Central memory CD8-positive, alpha-beta T cell (primary cell): ENCODE data around the gene MCM3AP.

ENCODE experiments used
- ATAC-seq: fragments of 150-1000 bp; cut with Tn5 transposase; replicated peaks from 2 replicates; pipeline ENCODE4 v1.10.0; 2022; ENCODE audit warnings: mild to moderate bottlenecking, moderate FRiP score, moderate number of reproducible peaks; ENCODE audit not compliant: poor library complexity, severe bottlenecking; ENCODE audit errors: extremely low read depth
- DNase-seq, 2 donors: peaks; one replicate each; pipeline ENCODE4 v3.0.0; 2021; ENCODE audit warnings: low spot score in 2 of 2
- H3K27ac Mint-ChIP-seq: one replicate; pipeline ENCODE4 v1.8.0; 2022; ENCODE audit warnings: low read depth, mild to moderate bottlenecking, moderate library complexity, mixed read lengths
- H3K27me3 Mint-ChIP-seq: one replicate; pipeline ENCODE4 v1.8.0; 2022; ENCODE audit warnings: mixed read lengths
- H3K36me3 Mint-ChIP-seq: one replicate; pipeline ENCODE4 v1.8.0; 2022; ENCODE audit warnings: mild to moderate bottlenecking, moderate library complexity, mixed read lengths; ENCODE audit not compliant: insufficient read depth
- H3K4me1 Mint-ChIP-seq: one replicate; pipeline ENCODE4 v1.8.0; 2022; ENCODE audit warnings: mixed read lengths
- H3K4me3 Mint-ChIP-seq: one replicate; pipeline ENCODE4 v1.8.0; 2022; ENCODE audit warnings: mild to moderate bottlenecking, moderate library complexity, mixed read lengths
- H3K9me3 Mint-ChIP-seq: one replicate; pipeline ENCODE4 v1.8.0; 2022; ENCODE audit warnings: mixed read lengths

MCM3AP gene

DNA sequence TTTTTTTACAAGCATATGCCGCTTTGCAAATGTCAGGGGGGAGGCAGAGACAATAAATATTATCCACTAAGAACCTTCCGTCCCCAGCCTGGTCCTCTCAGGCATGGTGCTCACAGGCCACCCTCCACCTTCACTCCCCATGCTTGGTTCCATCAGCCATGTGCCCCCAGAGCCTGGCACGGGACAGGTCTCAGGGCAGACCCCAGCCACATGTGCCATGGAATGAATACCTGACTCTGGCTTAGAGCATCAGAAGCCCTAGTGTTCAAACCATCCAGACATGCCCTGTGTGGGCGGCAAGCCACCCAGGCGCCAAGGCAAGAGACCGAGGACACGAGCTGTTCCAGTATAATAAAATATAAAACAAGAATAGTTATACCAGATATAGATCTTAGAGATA is 62.2 kb downstream of the MCM3AP start:
- Mint-ChIP-seq H3K27me3 (no peaks in the 10 kb centered on the region), H3K27ac (no peak overlapping the region), H3K36me3 (peaks cover 17% of the 10 kb centered on the region), H3K9me3 (no peaks in the 10 kb centered on the region), H3K4me1 (peaks cover 46% of the 10 kb centered on the region), H3K4me3 (no peak overlapping the region)
- DNase-seq (no peak), ATAC-seq (no peak)

DNA sequence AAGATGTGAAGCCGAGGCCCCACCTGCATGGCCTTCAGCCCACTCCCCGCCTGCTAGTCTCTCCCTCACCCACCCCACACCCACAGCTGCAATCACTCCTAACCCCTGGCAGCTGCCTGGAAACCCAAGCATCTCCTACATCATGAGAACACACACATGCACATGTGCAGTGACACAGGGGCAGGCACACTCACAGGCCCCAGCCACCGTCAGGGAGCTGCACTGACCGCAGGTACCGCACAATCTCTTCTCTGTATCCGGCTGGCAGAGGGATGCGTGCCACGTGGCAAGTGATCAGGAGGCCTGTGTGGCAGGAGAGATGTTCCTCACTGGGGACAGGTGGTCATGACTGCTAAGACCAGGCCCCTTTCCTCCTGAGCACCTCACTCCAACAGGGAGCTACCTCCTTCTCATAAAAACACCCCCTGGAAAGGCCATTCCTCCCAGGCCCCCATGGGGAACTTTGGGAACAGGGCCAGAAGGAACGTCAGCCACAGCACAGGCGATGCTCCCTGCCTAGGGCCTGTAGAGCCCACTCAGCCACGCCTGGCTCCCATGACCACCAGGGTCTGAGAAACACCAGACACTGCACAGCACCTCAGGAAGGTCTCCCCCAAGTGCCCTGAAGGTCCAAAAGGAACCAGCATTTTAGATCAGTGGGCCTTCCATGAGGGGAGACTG is 62.8 kb downstream of the MCM3AP start:
- Mint-ChIP-seq H3K4me1 (peaks cover 41% of the 10 kb centered on the region), H3K36me3 (peaks cover 15% of the 10 kb centered on the region)
- DNase-seq, result no peak

DNA sequence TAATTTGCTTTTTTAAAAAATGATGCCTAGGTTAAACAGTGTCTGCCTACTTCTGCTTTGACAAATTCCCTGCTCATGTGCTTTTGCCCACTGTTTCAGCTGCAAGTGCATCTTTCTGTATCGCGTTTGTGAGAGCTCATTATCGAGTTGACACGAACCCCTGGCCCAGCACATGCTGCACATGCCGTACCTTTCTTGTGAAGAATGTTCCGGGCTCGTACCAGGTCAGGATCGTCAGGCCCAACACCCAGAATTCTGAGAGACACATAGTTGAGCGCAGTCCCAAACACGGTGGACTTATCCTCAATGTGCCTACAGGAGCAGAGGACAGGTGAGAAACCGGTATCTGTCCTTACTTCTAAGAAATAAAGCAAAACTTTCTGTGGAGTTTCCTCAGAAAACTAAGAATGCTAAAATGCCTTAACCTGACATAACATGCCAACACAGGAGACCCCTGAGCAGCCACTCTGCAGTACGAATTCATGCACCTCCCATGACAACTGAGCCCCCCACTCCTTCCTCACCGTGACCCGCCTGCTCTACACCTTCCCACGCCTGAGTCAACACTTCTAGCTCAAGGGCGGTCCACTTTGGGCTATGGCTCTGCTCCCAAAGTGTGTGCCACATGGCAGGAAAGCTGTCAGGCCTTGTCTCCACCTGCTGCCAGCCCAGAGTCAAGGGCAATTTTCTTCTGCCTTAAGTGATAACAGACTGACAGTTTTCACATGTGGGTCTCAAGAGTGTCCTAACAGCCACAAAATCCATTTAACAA is 63.6 kb downstream of the MCM3AP start:
- DNase-seq (no peak), ATAC-seq (no peak)
- Mint-ChIP-seq H3K9me3 (no peaks in the 10 kb centered on the region), H3K27ac (no peak overlapping the region), H3K27me3 (no peaks in the 10 kb centered on the region), H3K4me3 (no peak overlapping the region), H3K4me1 (peaks cover 34% of the 10 kb centered on the region), H3K36me3 (peaks cover 15% of the 10 kb centered on the region)

More for the DNA sequence above, 62.8 kb downstream of the MCM3AP start:
- H3K9me3 Mint-ChIP-seq, result no peaks in the 10 kb centered on the region
- no peaks in the 10 kb centered on the region for H3K27me3 Mint-ChIP-seq
- no peak overlapping the region for H3K27ac Mint-ChIP-seq
- H3K4me3 Mint-ChIP-seq, result no peak overlapping the region
- no peak for ATAC-seq

DNA sequence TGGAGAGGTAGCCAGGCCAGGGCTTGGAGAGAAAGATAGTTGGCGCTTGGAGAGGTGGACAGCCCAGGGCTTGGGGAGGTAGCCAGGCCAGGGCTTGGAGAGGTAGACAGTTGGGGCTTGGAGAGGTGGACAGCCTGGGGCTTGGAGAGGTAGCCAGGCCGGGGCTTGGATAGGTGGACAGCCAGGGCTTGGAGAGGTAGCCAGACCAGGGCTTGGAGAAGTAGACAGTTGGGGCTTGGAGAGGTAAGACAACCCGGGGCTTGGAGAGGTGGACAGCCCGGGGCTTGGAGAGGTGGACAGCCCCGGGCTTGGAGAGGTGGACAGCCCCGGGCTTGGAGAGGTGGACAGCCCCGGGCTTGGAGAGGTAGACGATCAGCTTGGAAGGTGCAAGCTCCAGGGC is 64.6 kb downstream of the MCM3AP start:
- ATAC-seq (no peak), DNase-seq (no peak)
- H3K36me3 Mint-ChIP-seq, result peaks cover 15% of the 10 kb centered on the region
- H3K4me1 Mint-ChIP-seq, result peaks cover 24% of the 10 kb centered on the region
- peak overlapping the region; percentile 80 for H3K27ac Mint-ChIP-seq
- H3K9me3 Mint-ChIP-seq, result no peaks in the 10 kb centered on the region
- H3K27me3 Mint-ChIP-seq, result no peaks in the 10 kb centered on the region
- no peak overlapping the region for H3K4me3 Mint-ChIP-seq

DNA sequence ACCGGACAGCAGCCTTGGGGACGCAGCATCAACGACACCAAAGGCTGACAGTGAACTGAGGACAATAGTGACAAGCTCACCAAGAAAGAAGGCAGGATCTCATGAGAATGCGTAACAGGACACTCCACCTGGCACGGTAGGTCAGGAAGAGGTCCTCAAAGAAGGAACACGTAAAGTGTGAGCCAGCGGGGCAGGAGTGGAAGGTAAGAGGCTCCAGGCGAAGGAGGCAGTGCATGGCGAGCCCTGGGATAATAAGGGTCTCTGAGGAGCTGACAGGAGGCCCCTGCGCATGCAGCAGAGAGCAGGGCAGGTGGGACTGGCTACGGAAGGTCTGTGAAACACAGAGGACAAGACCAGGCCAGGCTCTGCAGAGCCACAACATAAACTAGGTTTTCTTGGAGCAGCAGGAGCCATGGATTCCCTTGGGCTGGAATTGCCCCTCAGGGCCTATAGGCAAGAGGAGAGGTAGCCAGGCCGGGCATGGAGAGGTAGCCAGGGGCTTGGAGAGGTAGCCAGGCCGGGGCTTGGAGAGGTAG is 65.1 kb downstream of the MCM3AP start:
- Mint-ChIP-seq H3K27me3 (no peaks in the 10 kb centered on the region), H3K4me1 (peaks cover 19% of the 10 kb centered on the region), H3K27ac (peak overlapping the region; percentile 80), H3K4me3 (no peak overlapping the region), H3K9me3 (no peaks in the 10 kb centered on the region), H3K36me3 (peaks cover 15% of the 10 kb centered on the region)
- ATAC-seq, result no peak
- DNase-seq, result no peak

DNA sequence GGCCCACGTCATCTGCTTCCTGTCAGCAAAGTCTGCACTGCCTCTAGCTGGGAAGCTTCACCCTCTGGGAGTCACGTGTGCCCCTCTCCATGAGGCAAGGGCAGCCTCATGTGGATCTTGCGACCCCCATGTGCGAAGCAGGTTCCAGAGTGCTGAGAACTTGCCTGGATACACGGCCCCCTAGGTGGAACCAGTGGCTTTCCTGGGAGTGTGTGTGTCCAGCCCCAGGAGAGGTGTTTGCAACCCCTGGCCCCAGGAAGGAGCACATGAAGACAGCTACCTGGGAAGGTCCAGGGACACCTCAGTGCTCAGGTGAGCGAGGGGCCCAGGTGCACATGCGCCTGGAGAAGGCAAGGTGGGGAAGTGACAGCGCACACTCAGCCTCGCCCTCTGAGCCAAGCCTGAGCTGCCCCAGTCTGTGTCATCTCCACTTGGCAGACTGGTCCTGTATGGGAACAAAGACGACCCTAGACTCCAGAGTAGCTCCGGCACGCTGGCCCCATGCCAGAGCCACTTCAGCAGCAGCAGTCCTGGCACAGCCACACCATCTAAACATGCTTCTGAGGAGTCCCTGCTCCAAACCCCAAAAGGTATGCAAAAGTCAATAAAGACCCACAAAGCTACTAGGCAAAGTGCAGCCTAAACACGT is 65.7 kb downstream of the MCM3AP start:
- no peaks in the 10 kb centered on the region for H3K9me3 Mint-ChIP-seq
- H3K4me3 Mint-ChIP-seq, result no peak overlapping the region
- ATAC-seq (no peak), DNase-seq (no peak)
- H3K36me3 Mint-ChIP-seq, result peaks cover 15% of the 10 kb centered on the region
- H3K27me3 Mint-ChIP-seq, result no peaks in the 10 kb centered on the region
- H3K4me1 Mint-ChIP-seq, result peaks cover 15% of the 10 kb centered on the region
- no peak overlapping the region for H3K27ac Mint-ChIP-seq

DNA sequence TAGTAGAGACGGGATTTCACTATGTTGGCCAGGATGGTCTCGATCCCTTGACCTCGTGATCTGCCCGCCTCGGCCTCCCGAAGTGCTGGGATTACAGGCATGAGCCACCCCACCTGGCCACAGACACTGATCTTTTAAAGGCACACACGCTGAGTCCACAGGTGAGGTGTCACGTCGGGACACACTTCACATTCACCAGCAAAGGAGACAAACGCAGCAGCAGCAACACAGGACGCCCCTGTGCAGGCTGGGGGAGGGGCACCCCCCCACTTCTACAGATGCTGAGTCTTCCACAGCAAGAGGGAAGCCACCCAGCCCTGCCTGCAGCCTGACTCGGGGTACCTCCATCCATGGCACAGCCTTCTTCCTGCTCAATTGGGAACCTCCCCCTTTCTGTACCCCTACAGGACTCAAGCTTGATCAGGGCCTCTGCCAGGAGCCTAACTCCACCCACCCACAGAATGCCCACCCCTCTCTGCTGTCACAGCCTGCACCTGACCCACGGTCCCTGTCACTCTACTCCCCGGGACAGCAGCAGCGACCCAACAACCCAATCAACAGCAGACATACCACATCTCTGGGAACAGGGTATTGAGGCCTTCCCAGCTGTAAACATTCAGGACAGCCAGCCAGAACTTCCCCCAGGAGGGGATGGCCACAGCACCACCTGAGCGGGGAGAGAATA is 66.4 kb downstream of the MCM3AP start:
- Mint-ChIP-seq H3K9me3 (no peaks in the 10 kb centered on the region), H3K36me3 (peaks cover 15% of the 10 kb centered on the region), H3K27ac (no peak overlapping the region), H3K4me1 (peaks cover 10% of the 10 kb centered on the region), H3K27me3 (no peaks in the 10 kb centered on the region), H3K4me3 (no peak overlapping the region)
- no peak for ATAC-seq
- no peak for DNase-seq

DNA sequence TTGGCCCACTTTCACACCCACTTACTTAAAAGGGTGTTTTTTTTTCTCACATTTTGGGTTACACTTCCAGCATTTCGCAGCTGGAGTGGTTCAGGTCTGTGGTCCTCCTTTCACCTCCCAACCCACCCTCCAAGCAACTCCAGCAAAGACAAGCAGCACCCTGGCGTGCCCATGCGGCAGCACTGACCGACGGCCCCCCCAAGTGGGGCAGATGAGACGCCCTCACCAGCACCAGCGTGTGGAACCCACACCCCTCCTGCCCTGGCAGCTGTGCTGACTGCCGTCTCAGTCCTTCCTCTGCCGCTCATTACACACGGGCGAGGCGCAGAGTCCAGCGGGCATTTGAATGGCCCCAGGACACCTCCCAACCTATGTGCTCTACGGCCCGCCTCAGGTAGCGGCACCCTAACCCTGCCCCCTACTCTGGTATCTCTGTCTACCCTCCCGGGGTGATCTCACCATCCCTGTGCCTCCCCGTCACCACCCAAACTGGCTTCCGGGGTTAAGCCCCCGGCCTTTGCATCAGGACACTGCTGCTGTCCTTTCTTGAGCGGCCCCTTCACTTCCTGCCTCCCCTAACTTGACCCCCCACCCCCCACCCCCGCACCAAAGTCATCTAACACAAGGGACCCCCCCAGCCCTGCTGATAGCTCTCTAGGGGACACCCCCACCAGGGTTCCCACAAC is 67.8 kb downstream of the MCM3AP start:
- Mint-ChIP-seq H3K4me3 (no peak overlapping the region), H3K9me3 (no peaks in the 10 kb centered on the region), H3K36me3 (peaks cover 14% of the 10 kb centered on the region), H3K27me3 (no peaks in the 10 kb centered on the region), H3K27ac (no peak overlapping the region), H3K4me1 (peaks cover 10% of the 10 kb centered on the region)
- no peak for ATAC-seq
- DNase-seq, result no peak

DNA sequence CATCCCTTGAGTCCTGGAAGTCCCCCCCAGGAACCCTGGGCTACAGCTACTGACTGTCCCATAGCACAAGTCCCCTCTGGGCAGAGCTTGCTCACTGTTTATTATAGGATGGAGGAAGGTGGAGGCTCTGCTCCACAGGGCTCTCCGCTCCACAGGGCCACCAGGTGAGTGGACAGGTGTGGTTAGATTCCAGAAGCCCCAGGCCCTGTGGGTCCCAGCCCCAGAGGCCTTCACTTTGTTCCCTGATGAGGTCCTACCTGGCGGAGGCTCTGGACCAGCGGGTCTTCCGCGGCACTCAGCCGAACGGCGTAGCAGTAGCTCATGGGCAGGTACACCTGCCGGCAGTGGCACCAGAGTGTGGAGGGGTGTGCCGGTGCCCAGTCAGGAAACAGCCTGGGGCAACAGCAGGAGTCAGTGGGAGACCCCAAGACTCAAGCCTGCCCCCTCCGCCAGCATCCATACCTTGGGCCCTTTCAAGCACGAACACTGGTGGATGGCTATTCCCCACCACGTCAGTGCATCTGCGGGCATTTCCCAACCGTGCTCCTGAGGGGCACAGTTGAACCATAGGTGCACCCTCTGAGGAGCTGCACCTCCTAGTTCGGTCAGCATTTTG is 69.2 kb downstream of the MCM3AP start:
- Mint-ChIP-seq H3K4me3 (no peak overlapping the region), H3K4me1 (peaks cover 10% of the 10 kb centered on the region), H3K27ac (peak overlapping the region; percentile 22), H3K36me3 (peaks cover 9% of the 10 kb centered on the region), H3K9me3 (no peaks in the 10 kb centered on the region), H3K27me3 (no peaks in the 10 kb centered on the region)
- no peak for DNase-seq
- ATAC-seq, result no peak

DNA sequence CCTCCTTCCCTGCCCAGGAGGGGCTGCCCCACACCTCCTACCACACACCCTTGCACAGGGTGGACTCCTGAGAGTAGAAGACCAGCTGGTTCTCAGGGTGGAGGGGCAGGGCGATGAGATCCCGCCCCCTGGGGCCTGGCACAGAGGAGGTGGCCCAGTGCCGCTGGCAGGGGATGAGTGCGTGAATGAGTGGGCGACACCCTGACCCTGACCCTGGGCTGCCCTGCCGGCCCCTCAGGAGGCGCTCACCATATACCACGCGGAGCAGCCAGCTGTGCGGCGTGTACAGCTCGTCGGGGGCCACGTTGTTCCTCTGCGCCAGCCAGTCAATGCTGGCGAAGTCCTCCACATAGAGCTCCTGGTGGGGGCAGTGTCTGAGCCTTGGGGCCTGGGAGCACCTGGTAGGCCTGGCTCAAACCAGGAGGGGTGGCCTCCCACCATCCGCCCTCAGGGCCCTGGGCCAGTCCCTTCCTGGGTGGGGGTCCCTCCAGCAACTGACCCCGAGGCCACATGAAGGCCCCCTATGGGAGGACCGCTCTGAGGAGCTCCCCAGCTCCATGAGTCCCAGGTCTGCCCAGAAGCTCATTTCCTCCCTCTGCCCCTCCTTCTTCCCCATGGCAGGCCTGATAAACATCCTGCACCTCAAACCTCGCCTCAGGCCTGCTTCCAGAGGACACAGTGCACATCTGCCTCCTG is 69.8 kb downstream of the MCM3AP start:
- Mint-ChIP-seq H3K4me3 (no peak overlapping the region), H3K9me3 (no peaks in the 10 kb centered on the region), H3K36me3 (peaks cover 9% of the 10 kb centered on the region), H3K27ac (peak overlapping the region; percentile 22), H3K27me3 (no peaks in the 10 kb centered on the region), H3K4me1 (peaks cover 7% of the 10 kb centered on the region)
- ATAC-seq (no peak), DNase-seq (no peak)
